Loucy (cell line): ENCODE measurements around the gene PIGR.
"Not testable (repeated sequence)": the region's sequence is repeated elsewhere in the genome, so short reads cannot be mapped to it uniquely, and the experiment has no call there.

Experiments used
- EZH2phosphoT487 ChIP-seq: fragments of 200-600 bp; IDR thresholded peaks from 2 replicates; pipeline ENCODE4 v1.6.1; 2018; ENCODE audit warnings: antibody characterized with exemption, mild to moderate bottlenecking, moderate library complexity, borderline replicate concordance
- TF ChIP-seq, protein P1 (sequence below): fragments of 200-600 bp; sonication (generic); conservative IDR thresholded peaks from 2 replicates; pipeline ENCODE4 v1.5.1; 2014; ENCODE audit warnings: mild to moderate bottlenecking, antibody characterized with exemption, low read length

DNA sequence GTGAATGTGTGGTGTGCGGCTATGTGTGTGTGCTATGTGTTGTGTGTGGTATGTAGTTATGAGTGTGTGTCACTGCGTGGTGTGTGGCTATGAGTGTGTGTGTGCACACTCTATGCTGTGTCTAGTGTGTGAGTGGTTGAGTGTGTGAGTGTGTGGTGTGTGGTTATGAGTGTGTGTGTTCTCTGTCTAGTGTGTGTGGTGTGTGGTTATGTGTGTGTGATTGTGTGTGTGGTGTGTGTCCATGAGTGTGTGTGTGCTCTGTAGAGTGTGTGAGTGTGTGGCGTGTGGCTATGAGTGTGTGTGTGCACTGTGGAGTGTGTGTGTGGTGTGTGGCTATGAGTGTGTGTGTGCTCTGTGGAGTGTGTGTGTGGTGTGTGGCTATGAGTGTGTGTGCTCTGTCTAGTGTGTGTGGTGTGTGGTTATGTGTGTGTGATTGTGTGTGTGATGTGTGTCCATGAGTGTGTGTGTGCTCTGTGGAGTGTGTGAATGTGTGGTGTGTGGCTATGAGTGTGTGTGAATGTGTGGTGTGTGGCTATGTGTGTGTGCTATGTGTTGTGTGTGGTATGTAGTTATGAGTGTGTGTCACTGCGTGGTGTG is 22.2 kb downstream of the PIGR start:
- TF ChIP-seq, protein P1, sequence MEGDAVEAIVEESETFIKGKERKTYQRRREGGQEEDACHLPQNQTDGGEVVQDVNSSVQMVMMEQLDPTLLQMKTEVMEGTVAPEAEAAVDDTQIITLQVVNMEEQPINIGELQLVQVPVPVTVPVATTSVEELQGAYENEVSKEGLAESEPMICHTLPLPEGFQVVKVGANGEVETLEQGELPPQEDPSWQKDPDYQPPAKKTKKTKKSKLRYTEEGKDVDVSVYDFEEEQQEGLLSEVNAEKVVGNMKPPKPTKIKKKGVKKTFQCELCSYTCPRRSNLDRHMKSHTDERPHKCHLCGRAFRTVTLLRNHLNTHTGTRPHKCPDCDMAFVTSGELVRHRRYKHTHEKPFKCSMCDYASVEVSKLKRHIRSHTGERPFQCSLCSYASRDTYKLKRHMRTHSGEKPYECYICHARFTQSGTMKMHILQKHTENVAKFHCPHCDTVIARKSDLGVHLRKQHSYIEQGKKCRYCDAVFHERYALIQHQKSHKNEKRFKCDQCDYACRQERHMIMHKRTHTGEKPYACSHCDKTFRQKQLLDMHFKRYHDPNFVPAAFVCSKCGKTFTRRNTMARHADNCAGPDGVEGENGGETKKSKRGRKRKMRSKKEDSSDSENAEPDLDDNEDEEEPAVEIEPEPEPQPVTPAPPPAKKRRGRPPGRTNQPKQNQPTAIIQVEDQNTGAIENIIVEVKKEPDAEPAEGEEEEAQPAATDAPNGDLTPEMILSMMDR: not testable (repeated sequence)
- TF ChIP-seq EZH2phosphoT487: not testable (repeated sequence)
